GM21515 (cell line): Measurements from ENCODE around the gene ZDHHC8.

ENCODE experiments used
- ATAC-seq: cut with Tn5 transposase; IDR thresholded peaks from one replicate; pipeline ENCODE4 v1.9.1; 2021; ENCODE audit not compliant: unreplicated experiment

The ZDHHC8 gene, protein sequence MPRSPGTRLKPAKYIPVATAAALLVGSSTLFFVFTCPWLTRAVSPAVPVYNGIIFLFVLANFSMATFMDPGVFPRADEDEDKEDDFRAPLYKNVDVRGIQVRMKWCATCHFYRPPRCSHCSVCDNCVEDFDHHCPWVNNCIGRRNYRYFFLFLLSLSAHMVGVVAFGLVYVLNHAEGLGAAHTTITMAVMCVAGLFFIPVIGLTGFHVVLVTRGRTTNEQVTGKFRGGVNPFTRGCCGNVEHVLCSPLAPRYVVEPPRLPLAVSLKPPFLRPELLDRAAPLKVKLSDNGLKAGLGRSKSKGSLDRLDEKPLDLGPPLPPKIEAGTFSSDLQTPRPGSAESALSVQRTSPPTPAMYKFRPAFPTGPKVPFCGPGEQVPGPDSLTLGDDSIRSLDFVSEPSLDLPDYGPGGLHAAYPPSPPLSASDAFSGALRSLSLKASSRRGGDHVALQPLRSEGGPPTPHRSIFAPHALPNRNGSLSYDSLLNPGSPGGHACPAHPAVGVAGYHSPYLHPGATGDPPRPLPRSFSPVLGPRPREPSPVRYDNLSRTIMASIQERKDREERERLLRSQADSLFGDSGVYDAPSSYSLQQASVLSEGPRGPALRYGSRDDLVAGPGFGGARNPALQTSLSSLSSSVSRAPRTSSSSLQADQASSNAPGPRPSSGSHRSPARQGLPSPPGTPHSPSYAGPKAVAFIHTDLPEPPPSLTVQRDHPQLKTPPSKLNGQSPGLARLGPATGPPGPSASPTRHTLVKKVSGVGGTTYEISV

DNA sequence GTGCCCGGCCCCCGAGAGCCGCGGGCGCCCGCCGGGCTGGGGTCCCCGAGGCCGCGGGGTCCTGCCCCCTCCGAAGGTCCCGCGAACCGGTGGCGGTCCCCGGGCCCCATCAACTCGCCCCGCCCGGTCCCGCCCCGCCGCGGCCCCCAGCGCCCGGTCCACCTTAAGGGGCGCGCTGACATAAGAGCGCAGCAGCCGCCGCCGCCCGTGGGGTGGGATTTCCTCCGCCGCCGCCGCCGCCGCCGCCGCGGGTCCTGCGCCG lies at the start of gene ZDHHC8:
TSS of gene ZDHHC8 (plus strand) at position 208 of the 262 bp plus-strand sequence. CDS start 144 bp downstream, outside the sequence.
- ATAC-seq = no peak

DNA sequence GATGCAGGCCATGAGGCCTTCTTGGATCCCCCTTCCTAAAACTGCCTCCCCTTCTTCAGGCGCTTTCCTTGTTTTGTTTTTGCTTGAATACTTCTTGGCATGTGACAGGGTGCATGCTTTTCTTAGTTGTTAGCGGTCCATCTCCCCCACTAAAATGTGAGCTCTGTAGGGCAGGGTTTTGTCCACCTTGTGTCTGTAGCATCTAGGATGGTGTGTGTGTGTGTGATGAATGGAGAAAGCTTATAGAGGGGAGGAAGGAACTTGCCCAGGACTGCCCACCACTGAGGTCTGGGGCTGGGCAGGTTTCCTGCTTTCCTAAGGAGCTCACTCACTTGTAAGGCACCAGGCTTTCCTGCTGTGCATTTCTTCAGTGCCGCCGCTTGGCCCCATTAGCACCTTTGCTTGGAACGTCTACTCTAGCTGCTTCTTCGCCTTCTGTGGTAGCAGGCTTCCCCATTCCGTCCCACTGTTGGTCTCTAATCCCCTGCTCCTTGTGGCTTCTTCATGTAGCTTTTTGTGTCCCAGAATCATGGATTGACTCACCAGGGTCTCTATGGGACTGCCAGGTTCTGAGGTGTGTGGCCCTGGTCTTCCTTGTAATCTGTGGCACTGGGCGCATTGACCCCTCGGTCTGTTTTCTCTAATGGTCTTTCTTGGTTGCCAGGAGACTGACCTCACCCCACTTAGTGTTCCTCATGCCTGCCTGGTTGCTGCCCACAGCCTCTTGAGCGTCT lies 48.3 kb upstream of the ZDHHC8 start:
- no peak for ATAC-seq

DNA sequence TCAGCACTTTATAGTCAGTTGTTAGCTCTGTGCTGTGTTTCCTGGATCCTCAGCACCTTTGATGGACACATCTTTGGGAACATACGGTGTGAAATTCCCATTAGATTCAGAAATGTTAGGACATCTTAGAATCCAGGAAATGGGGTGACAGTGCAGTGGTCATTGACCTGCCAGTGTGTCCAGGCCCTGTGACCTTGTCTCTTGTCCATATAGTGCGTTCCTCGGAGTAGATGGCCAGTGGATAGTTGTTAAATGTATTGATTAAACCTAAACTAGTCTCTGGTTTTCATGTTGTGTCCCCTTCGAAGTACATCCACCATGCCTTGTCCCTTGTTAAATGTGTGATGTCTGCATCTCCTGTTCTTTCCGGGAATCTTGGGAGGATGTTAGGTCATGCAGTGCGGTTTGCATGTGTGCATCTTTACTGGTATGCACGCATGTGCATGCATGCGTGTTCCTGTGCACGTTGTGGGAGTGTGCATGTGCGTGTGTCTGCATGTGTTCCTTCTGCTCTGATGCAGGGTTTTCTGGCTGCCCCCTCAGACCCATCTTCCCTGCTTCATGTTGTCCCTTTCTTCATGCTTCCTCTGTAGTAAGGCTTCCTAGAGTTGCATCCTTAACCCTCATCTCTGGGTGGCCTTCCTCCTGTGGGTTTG lies 47.6 kb upstream of the ZDHHC8 start:
- no peak for ATAC-seq

DNA sequence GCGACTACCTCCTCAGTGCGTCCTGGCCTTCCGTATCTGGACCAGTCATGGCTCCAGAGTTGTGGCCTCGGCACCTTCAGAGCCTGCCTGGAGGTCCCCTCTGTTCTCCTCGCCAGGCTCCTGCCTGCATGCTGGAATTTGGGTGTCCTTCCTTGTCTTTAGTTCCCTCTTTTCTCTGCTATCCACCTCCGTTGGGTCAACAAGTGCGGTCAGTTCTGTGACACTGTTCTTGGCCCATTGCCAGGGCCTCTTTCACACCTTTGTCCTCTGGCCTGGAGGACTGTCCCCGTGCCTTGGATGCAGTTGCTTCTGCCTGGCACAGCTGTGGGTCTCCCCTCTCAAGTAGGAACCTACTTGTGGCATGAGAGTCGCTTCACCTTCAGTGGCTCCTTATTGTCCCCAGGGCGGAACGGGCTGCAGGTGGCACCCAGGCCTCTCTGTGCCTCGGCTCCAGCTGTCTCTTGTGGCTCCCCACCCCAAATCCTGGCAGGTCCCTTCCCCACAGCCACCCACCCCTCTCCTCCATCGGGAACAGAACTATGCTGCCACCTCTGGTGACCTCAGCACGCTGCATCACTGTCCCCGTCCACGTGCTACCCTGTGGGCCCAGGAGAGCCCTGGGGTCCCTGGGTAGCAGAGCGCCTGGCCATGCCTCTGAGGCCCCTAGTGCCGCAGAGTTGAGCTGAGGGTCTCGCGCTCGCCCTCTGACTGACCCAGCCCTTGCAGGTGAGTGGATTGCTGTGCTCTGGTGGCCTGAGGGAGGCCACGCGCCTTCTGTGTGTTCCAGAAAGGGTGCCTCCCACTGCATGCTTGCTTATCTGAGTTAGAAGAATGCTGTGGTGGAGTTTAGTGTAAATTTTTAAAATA lies 46.8 kb upstream of the ZDHHC8 start:
- no peak for ATAC-seq

DNA sequence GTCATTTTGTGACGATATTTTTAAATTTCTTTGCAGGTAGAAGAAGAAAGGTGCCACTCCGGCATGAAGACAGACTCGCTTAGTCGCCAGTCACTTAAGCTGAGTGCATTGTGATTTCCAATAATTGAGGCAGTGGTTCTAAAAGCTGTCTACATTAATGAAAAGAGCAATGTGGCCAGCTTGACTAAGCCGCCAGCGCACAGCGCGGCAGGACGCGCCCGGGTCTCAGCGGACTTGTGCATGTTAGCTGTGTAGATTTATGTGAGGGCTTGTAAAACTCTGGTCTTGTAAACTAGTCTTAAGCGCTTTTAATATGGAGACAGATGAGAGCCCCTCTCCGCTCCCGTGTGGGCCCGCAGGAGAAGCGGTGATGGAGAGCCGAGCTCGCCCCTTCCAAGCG lies 46.0 kb upstream of the ZDHHC8 start:
- no peak for ATAC-seq

DNA sequence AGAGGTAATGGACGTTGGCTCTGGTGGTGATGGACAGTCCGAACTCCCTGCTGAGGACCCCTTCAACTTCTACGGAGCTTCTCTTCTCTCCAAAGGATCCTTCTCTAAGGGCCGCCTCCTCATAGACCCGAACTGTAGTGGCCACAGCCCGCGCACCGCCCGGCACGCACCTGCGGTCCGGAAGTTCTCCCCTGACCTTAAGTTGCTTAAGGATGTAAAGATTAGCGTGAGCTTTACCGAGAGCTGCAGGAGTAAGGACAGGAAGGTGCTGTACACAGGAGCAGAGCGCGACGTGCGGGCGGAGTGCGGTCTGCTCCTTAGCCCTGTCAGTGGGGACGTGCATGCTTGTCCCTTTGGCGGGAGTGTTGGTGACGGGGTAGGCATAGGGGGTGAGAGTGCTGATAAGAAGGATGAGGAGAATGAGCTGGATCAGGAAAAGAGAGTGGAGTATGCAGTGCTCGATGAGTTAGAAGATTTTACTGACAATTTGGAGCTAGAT lies 45.5 kb upstream of the ZDHHC8 start:
- ATAC-seq = no peak

DNA sequence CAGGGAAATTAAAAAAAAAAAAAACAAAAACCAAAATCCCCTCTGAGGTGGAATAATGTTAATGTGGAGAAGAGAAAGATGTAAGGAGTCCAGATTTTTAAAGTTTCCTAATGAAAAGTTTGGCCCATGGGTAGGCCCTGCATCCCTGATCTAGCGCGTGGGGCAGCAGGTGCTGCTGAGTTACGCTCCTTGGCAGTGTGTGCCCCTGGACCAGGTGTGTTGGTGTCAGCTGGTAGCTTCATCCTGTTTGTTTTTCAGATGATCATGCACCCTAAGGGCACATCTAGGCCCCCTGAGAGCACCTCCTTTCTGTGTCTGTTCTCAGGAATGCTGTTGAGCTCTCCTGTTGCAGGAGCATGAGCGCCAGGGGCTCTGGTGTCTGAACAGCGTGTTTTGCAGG lies 44.8 kb upstream of the ZDHHC8 start:
- no peak for ATAC-seq

DNA sequence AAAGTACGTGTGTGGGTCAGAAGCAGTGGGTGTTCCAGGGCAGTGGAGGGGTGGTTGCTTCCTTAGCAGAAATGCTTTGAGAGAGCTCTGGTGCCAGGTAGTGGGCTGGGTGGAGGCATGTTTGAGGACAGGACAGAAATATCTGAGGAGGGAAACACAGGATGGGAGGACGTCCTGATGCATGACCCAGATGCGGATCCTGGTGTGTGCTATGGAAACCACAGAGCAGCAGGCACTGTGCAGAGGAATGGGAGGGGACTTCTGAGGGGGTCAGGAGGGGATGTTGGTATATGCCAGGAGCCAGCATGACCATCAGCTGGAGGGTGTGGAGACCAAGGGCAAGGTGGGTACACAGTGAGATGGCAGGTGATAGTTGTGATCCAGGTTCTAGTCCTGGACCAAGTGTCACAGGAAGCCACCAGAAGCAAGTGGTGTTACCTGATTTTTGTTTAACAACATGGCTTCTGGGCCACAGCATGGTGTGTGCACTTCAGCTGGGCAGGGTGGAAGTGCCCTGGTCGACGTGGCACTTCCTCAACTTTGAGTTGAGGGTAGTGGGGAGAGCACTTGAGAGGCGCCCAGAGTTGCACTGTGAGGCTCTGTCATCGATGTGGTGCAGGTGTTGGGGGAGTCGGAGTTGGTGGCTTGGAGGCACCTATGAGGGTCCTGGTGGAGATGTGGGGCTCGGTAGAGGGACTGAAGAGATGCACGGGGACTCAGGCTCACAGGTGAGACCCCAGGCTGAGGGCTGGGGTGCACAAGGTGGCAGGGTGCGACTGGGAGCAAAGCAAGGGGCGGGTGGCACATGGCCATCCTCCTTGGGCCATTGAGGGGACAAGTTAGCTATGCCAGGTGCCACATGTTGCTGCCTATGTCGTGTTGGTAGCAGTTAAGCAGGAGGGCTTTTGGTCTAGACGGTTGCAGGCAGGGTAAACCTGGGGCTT lies 44.0 kb upstream of the ZDHHC8 start:
- no peak for ATAC-seq

DNA sequence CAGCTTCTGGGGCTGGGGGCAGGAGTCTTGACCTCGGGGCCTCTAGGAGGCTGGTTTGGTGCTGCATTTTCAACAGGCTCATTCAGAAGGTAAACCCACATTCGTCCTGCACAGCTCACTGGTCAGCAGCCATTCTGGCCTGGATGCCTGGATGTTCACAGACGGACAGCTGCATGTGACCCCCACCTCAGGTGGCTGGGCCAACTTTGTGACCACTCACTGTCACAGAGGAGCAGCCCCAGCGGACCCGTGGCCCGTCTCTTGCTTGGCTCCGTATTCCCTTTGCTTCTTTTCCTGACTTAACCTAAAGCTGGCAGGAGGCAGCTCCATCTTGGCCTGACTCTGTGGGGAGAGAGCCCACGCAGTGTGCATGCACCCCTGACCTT lies 43.3 kb upstream of the ZDHHC8 start:
- no peak for ATAC-seq

DNA sequence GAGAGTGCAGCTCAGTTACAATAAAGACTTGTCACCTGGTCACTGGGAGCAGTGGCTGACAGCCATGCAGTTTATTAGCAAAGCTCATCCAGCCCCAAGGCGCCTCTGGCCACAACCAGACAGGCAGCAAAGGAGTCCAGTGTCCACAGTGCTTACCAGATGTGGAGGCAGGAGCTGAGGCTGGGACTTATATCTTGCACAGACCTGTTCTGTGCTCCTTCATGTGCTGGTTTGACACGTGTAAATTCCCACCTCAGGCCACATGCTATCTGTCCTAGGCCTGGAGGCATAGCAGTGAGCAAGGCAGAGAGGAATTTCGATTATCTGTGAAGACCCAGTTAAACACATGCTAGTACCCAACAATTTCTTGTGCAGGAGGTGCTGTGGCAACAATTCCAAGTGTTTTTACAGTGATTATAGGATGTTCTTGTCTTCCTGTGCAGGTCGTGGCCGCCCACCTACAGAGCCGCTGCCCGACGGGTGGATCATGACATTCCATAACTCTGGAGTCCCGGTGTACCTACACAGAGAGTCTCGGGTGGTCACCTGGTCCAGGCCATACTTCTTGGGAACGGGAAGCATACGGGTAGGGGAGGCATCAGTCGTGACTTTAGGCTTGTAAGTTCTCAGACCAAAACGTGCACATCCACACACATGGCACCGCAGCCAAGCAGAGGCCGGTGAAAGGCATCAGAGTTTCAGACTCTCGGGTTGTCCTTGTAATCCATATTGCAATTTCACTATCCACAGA lies 42.2 kb upstream of the ZDHHC8 start:
- no peak for ATAC-seq

DNA sequence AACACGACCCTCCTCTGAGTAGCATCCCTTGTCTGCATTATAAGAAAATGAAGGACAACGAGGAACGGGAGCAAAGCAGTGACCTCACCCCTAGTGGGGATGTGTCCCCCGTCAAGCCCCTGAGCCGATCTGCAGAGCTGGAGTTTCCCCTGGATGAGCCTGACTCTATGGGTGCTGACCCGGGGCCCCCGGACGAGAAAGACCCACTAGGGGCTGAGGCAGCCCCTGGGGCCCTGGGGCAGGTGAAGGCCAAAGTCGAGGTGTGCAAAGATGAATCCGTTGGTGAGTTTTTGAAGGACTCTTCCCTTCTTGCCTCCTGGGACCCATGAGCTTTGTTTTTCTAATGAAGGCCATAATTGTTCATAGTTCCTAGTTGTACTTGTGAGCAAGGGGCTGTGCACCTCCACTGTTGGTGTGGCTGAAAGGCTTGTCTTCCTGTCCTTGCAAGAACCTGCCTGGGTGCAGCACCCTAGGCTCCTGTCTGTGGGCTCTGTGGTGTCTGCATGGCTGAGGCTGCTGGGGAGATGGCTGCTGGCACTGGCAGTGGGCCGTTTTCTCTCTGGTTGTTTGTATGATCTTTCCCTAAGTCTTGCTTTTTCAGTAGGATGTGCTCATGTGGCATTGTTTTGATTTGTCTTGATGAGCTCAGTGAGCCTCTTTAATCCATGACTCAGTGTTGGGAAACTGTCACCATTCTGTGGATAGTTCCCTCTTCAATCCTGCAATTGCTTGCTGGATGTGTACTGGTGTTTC lies 41.5 kb upstream of the ZDHHC8 start:
- ATAC-seq = no peak

DNA sequence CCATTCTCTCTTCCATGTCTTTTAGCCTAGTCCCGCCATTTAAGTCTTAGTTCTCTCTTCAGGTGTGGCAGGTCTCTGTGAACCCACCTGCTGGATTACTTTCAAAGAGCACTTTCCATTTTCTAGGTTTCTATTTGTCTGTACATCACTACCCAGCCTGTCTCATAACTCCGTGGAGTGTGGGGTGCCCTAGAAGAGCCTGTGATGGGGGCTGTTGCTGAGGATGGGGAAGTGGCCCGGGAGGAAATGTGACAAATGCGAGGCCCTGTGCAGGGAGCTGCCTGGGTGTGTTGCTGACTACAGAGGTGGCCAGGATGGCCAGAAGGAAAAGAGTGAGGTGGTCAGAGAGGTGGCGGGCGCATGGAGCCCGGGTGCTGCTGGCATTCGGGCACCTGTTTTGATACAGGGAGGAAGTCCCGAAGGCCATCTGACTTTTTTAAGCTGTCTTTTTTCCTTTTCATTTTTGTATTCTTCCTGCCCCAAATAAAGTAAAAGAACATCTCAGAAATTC lies 40.8 kb upstream of the ZDHHC8 start:
- no peak for ATAC-seq

DNA sequence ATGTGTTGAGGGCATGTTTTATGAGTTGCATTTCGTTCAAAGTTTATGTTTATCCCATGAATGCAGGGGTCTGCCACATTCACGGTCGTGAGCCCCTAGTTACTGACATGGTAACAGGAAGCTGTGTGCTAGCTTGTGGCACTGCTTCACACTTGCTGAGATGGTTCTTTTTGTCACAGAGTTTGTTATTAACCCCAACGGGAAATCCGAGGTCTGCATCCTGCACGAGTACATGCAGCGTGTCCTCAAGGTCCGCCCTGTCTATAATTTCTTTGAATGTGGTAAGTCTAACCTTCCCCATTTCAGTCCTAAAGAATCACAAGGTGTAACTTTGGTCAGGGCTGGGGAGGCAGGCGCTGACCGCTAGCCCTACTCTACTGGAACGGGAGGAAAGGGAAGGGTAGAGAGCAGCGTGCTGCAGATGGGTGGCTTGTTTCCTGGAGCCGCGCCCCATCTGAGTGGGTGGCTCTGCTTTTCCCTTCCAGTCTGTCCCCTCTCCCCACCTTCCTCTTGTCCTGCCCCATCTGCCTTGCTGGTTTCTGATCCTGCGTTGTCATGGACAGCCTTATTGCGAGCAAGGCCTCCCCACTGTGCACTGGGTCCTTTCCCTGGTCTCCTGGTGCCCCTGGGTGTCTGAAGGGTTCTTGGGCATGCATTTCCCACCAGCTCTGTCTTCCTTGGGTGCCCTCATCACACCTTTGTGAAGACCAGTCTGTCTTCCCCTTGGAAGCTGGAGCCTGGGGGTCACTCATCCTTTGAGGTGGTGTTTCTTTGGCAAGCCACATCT lies 39.7 kb upstream of the ZDHHC8 start:
- no peak for ATAC-seq

DNA sequence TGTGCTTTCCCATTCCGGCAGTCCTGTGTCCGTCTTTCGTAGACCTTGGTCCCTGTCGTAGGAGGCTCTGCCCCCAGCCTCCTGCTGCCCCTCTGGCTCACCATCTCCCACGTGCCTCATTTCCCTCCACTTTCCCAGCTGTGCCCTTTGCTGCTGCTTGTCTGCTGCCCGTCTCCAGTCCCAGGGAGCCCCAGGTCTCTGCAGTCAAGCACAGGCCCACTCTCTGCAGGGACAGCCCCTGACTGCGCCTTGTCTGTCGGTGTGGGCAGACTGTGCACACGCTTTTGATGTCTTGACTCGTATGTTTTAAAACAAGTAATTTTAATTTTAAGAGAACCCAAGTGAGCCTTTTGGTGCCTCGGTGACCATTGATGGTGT lies 39.1 kb upstream of the ZDHHC8 start:
- no peak for ATAC-seq

DNA sequence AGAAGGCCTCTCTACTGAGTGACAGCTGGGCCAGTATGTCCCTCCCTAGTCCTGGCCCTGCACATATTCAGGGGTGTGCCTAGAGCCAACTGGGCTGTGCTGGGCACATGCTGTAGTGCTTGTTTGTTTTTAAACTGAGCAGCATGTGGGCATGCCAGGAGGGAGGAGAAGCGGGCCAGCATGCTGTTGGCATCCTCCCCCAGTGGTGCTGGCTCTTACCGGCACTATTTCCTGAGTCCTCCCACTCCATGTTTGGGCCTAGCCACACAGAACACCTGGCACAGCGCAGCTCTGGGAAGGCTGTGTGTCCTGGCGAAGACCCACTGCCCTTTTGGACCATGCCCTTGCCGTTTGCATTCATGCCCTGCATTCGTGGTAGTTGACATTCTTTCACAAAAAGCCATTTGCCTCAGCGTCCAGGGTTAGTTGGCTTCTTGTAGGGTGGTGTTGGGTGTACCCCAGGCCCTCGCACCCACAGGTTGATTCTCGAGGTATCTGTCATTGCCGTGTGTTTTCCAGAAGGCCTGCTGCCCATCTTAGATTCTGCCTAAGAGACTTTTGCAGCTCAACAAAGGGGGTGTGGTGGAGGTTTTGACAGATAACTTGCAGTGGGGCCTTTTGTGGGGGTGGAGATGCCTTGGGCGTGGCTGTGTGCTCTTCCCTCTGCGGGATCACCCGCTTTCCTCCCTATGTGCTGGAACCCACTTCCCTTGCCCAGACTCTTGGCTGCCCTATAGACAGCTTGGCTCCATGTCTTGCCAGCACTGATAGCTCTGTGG lies 38.0 kb upstream of the ZDHHC8 start:
- ATAC-seq = no peak

DNA sequence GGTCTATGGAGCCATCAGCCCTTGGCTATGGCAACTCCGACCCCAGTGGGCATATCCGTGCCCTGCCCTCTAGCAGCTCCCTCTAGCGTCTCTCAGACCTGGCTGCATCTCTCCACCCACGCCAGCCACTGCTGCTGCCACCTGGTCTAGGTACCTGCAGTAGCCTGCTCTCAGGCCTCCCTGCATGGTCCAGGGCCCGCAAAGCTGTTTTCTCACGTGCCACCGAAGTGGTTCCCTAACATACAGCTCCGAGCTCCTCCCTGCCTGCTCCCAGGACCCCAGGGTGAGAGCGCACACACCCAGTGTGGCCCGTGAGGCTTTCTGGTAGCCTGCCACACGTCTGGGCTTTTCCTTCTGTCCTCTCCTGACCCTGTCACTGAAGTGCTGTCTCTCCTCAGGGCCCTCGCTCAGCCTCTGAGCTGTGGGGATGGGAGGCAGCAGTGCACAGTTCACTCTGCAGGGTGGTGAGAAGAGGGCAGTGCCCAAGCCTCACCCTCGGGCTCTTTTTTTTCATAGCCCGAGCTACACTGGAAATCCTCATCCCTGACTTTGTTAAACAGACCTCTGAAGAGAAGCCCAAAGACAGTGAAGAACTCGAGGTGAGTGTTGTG lies 37.3 kb upstream of the ZDHHC8 start:
- ATAC-seq = no peak
